ENCODE data around the gene CYB5D1. TPM values are rescaled to one million over a fixed set of nuclear protein-coding genes. Genes with fewer than 3 reads are reported as not detected.

CYB5D1 gene
- total RNA-seq, 4 donors from 2014 or later, result 11.6 to 14.9 (median 12.0) TPM

DNA sequence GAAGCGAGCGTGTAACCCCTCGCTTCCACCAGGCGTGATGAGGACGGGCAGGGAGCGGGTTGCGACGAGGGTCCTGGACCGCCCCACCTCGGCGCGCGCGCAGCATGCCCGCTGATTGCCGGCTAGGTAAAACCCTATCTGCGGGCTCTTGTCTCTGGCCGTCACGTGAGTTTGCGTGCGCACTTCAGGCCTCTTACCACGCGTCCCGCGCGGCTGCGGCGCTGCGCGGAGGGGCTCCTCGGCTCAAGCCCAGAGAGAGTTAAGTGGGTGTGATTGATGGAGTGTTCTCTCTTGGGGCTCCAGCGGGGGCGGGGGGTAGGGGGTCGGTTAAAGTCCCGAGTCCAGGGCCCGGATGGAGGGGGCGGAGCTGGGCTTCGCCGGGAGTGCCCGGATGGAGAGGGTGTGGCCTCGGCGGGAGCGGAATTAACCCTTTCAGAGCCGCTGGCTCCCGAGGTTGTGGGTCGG is 15.9 kb upstream of the CYB5D1 start:
- intact Hi-C loops (cut with DNase I), result loop anchor here (5.0 kb wide), 1 partner anchor 310 kb away; the partner anchor contains the start of gene PER1
- Histone ChIP-seq H3K4me3 (peak overlapping the region; percentile 64 to 86 (median 73)), H3K4me1 (peaks cover 49 to 88% (median 84%) of the 10 kb centered on the region in 4 donors), H3K36me3 (peaks cover 14 to 27% (median 22%) of the 10 kb centered on the region in 4 donors), H3K27me3 (no peaks in the 10 kb centered on the region), H3K9me3 (no peaks in the 10 kb centered on the region), H3K27ac (replicated peaks in 1 of 4) (peak overlapping the region; percentile 97 to 98 (median 98))
- 0% methylated on average over 14 of the region's 46 CpGs for WGBS
- TF ChIP-seq POLR2A (IDR thresholded peaks at IDR 0.05; ENCODE audit: low read depth) (no peak), POLR2AphosphoS5 (IDR thresholded peaks at IDR 0.05) (peak; percentile 58 to 71), EP300 (IDR thresholded peaks at IDR 0.05) (no peak)
- TF ChIP-seq, protein P1, sequence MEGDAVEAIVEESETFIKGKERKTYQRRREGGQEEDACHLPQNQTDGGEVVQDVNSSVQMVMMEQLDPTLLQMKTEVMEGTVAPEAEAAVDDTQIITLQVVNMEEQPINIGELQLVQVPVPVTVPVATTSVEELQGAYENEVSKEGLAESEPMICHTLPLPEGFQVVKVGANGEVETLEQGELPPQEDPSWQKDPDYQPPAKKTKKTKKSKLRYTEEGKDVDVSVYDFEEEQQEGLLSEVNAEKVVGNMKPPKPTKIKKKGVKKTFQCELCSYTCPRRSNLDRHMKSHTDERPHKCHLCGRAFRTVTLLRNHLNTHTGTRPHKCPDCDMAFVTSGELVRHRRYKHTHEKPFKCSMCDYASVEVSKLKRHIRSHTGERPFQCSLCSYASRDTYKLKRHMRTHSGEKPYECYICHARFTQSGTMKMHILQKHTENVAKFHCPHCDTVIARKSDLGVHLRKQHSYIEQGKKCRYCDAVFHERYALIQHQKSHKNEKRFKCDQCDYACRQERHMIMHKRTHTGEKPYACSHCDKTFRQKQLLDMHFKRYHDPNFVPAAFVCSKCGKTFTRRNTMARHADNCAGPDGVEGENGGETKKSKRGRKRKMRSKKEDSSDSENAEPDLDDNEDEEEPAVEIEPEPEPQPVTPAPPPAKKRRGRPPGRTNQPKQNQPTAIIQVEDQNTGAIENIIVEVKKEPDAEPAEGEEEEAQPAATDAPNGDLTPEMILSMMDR (IDR thresholded peaks at IDR 0.05), result peak in 1 of 3 experiments; percentile 2
- DNase-seq (ENCODE audit: extremely low spot score), result peak; percentile 98

DNA sequence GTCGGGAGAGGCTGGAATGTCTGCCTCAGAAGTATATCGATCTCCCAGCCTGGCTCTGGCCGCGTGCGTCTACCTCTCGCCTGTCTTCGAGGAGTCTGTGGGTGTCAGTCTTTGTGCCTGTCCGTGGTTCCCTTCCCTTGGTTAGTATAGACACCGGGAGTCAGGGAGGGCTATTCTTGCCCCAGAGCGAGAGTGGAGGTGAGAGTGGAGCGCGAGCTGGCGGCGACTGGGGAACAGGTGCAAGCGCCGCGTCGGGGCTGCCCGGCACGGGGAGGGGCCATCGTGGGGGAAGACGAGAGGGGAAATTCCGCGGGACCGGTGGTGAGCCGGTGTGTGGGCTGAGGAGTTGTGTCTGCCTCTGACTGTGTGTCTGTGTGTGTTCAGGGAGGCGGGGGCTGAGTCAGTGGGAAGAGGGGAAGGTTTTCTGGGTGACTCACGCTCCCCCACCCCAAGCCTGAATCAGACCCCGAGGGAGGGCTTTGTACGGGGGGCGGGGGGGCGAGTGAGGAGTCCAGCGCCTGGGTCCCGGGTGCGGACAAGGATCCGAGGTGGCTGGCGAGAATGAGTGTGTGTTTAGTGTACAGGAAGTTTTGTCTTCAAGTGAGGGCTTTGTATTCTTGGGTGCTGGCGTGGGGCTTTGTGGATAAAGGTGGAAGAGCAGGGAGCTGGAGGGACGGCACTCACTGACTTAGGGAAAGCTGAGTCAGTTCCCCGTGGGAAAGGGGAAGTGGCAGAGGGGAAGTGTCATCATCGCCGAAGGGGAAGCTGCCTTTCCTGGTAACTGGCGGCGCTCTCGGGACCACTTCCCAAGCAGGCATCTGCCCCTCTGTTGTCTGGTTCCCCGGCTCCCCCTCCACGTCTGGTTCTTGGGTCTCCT is 15.2 kb upstream of the CYB5D1 start:
- intact Hi-C loops (cut with DNase I), result loop anchor here (5.0 kb wide), 1 partner anchor 310 kb away; the partner anchor contains the start of gene PER1
- H3K27ac ChIP-seq (replicated peaks in 1 of 4), result peak overlapping the region; percentile 97 to 98 (median 98)
- H3K4me1 ChIP-seq, result peaks cover 42 to 88% (median 77%) of the 10 kb centered on the region in 4 donors
- peak; percentile 94 for DNase-seq (ENCODE audit: extremely low spot score)
- WGBS, result under 1% methylated on average over 38 of the region's 47 CpGs
- no peaks in the 10 kb centered on the region for H3K9me3 ChIP-seq
- H3K27me3 ChIP-seq, result no peaks in the 10 kb centered on the region
- H3K36me3 ChIP-seq, result peaks cover 21 to 34% (median 29%) of the 10 kb centered on the region in 4 donors
- H3K4me3 ChIP-seq, result peak overlapping the region; percentile 64 to 86 (median 73)
- TF ChIP-seq EP300 (IDR thresholded peaks at IDR 0.05), result peak; percentile 61
- TF ChIP-seq POLR2A (IDR thresholded peaks at IDR 0.05; ENCODE audit: low read depth), result peak; percentile 30
- TF ChIP-seq POLR2AphosphoS5 (IDR thresholded peaks at IDR 0.05), result peak; percentile 79 to 87
- TF ChIP-seq, protein P1 (IDR thresholded peaks at IDR 0.05), result no peak

GRCh38 chr17:7843257-7843535 is 14.6 kb upstream of the CYB5D1 start:
- no peak for DNase-seq (ENCODE audit: extremely low spot score)
- TF ChIP-seq POLR2AphosphoS5 (IDR thresholded peaks at IDR 0.05) (no peak), POLR2A (IDR thresholded peaks at IDR 0.05; ENCODE audit: low read depth) (no peak), EP300 (IDR thresholded peaks at IDR 0.05) (no peak)
- TF ChIP-seq, protein P1 (IDR thresholded peaks at IDR 0.05), result no peak
- Histone ChIP-seq H3K9me3 (no peaks in the 10 kb centered on the region), H3K27me3 (no peaks in the 10 kb centered on the region), H3K4me1 (peaks cover 38 to 83% (median 72%) of the 10 kb centered on the region in 4 donors), H3K27ac (replicated peaks in 1 of 4) (peak overlapping the region; percentile 97 to 98 (median 98)), H3K4me3 (peak overlapping the region; percentile 64 to 86 (median 73)), H3K36me3 (peaks cover 26 to 40% (median 34%) of the 10 kb centered on the region in 4 donors)
- intact Hi-C loops (cut with DNase I), result loop anchor here (5.0 kb wide), 1 partner anchor 309 kb away; the partner anchor contains the start of gene PER1
- WGBS, result 0% methylated on average over 14 of the region's 17 CpGs

DNA sequence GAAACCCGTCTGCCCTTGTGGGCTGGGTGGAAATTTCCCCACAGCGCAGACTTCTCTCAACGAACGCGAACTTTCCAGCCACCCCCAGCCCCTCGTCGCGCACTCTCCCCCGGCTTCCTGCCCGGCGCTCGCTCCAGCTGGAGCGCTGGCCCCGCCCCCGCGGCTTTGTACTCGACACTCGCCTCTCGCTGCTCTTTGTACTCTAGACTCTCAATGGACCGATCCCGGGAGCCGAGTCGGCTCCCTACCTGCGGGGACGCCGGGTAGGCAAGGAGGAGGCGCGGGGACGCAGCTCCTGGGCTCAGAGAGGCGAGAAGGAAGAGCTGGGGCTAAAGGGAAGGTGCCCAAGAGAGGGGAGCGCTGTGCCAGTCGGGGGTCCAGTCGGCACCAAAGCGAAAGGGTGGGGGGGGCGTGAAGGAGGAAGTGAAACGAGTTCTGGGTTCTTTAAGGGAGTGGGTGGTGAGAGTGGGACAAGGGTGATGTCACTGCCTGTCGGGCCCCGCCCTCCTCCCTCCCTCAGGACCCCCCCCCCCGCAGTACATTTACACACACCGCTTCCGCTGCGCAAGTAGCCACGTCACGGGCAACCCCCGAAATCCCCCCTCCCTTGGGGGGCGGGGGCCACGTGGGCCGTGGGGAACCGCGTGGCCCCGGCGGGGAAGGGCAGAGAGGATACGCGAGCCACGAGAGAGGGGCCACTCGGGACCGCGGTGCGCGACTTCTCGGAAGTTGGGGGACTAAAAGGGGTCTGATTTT is 14.1 kb upstream of the CYB5D1 start:
- Histone ChIP-seq H3K9me3 (no peaks in the 10 kb centered on the region), H3K27me3 (no peaks in the 10 kb centered on the region), H3K27ac (replicated peaks in 1 of 4) (peak overlapping the region; percentile 97 to 98 (median 98)), H3K36me3 (peaks cover 32 to 45% (median 40%) of the 10 kb centered on the region in 4 donors), H3K4me1 (peaks cover 33 to 78% (median 66%) of the 10 kb centered on the region in 4 donors), H3K4me3 (peak overlapping the region; percentile 64 to 86 (median 73))
- intact Hi-C loops (cut with DNase I), result loop anchor here (5.0 kb wide), 1 partner anchor 309 kb away; the partner anchor contains the start of gene PER1
- DNase-seq (ENCODE audit: extremely low spot score), result peak; percentile 97
- under 1% methylated on average over 35 of the region's 61 CpGs for WGBS
- TF ChIP-seq POLR2A (IDR thresholded peaks at IDR 0.05; ENCODE audit: low read depth) (peak; percentile 15), POLR2AphosphoS5 (IDR thresholded peaks at IDR 0.05) (peak; percentile 42 to 43), EP300 (IDR thresholded peaks at IDR 0.05) (no peak)
- TF ChIP-seq, protein P1 (IDR thresholded peaks at IDR 0.05), result no peak

All from esophagus muscularis mucosa (tissue), 4 donors.